Neutrophil (primary cell): ENCODE measurements around the gene MEGF6.

Experiments
- H3K27ac ChIP-seq: fragments of 200-600 bp; sonication (generic); 2 replicates; pipeline ENCODE4 v1.5.1; 2016; ENCODE audit warnings: mild to moderate bottlenecking, moderate library complexity
- H3K27me3 ChIP-seq: fragments of 200-600 bp; sonication (generic); 2 replicates; pipeline ENCODE4 v1.6.0; 2016; ENCODE audit warnings: mild to moderate bottlenecking
- H3K36me3 ChIP-seq: fragments of 200-600 bp; sonication (generic); 2 replicates; pipeline ENCODE4 v1.5.1; 2017
- H3K4me1 ChIP-seq, 2 experiments: fragments of 200-600 bp in 1 of 2; sonication (generic) in 1 of 2; 1 replicate in 1 of 2; 2 replicates in 1 of 2; pipeline versions ENCODE4 v1.5.1 to v1.6.1; 2013 to 2016; ENCODE audit warnings: low read depth in 1 of 2, low read length in 1 of 2, mild to moderate bottlenecking in 1 of 2, moderate library complexity in 1 of 2; ENCODE audit not compliant: control insufficient read depth in 1 of 2, insufficient read depth in 1 of 2
- H3K4me3 ChIP-seq, 2 experiments: fragments of 200-600 bp in 1 of 2; sonication (generic) in 1 of 2; 1 replicate in 1 of 2; 2 replicates in 1 of 2; pipeline ENCODE4 v1.5.1; 2013 to 2016; ENCODE audit warnings: low read depth in 1 of 2, low read length in 1 of 2, mild to moderate bottlenecking in 1 of 2, moderate library complexity in 1 of 2
- H3K9me3 ChIP-seq: fragments of 200-600 bp; sonication (generic); 2 replicates; pipeline ENCODE4 v1.5.1; 2016
- TF ChIP-seq, protein P1 (sequence below): fragments of 200-600 bp; sonication (generic); IDR thresholded peaks from 2 replicates; pipeline ENCODE4 v1.5.1; 2016; ENCODE audit warnings: antibody characterized with exemption

The MEGF6 gene

DNA sequence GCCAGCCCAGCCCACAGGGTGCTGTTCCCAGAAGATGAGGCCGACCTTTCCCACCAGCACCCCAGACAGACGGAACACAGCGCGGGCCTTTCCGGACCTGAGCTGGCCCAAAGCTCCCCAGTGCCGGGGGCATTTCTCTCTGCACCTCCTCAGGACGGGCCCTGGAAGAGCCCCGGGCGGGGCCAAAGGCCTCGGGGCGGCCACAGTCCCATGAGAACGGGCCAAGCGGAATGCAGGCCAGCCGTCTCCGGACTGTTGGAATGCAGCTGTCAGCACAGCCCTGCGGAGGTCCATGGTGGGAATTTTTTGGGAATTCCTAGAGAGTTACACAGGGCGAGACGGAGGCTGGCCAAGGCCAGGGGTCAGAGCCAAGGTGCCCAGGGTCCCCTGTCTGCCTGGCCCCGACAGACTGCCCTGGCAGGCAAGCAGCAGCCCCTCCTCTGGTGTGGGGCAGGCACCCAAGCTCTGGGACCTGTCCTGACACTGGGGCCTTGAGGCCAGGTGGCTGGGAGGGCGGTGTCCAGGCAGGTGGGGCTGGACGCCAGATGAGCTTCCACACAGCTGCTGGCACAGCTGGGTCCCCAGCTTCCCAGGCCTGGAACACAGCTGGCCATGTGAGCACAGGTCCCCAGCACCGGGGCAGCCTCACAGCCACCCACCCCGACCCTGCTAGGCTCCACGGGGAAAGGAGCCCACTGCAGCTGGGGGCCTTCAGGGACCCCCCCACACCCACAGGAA, 63.0 kb downstream of the MEGF6 start:
- Histone ChIP-seq H3K4me3 (no peak overlapping the region), H3K27ac (no peak overlapping the region)

DNA sequence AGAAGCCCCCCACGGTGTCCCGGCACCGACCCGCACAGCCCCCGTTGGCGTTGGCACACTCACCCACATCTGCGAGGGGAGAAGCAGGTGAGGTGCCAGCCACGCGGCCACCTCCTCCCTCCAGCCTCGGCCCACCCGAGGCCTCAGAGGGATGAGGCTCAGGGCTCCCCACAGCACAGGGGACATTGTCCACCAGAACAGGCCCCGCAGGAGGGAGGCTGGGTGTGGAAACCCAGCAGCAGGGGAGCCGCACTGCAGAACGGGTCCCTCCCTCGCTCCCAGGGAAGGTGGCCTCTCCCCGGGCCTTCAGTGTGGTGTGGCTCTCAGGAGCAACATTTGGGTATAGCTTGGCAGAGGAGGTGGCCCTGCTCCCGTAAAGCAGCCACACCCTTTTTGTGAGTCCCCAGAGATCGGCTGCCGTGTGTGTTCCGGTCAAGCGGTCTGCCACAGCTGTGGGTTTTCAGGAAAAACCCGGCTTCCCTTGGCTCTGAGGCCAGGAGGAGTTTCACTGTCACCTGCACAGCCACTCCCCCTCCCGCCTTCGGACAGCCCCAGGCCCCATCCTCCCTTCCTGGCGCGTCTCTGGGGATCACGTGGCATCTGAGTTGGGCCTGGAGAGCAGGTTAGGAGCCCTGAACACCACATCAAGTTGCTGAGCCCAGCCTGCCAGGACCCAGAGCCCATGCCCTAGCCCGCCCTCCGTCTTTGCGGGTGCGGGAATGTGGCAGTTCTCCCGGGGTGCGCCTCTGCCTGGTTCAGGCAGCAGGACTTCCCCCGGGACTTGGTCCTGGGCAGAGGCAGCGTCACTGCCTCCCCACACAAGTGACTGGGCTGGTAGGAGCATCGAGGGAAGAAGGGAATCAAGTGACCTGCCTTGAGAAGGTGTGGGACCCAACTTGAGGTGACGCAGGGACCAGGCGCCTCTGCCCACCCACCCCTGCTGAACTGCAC, 64.0 kb downstream of the MEGF6 start:
- H3K9me3 ChIP-seq = no peaks in the 10 kb centered on the region
- no peaks in the 10 kb centered on the region for H3K4me1 ChIP-seq
- H3K36me3 ChIP-seq = no peaks in the 10 kb centered on the region
- no peaks in the 10 kb centered on the region for H3K27me3 ChIP-seq
- TF ChIP-seq, protein P1, sequence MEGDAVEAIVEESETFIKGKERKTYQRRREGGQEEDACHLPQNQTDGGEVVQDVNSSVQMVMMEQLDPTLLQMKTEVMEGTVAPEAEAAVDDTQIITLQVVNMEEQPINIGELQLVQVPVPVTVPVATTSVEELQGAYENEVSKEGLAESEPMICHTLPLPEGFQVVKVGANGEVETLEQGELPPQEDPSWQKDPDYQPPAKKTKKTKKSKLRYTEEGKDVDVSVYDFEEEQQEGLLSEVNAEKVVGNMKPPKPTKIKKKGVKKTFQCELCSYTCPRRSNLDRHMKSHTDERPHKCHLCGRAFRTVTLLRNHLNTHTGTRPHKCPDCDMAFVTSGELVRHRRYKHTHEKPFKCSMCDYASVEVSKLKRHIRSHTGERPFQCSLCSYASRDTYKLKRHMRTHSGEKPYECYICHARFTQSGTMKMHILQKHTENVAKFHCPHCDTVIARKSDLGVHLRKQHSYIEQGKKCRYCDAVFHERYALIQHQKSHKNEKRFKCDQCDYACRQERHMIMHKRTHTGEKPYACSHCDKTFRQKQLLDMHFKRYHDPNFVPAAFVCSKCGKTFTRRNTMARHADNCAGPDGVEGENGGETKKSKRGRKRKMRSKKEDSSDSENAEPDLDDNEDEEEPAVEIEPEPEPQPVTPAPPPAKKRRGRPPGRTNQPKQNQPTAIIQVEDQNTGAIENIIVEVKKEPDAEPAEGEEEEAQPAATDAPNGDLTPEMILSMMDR = no peak
- no peak overlapping the region for H3K27ac ChIP-seq
- no peak overlapping the region for H3K4me3 ChIP-seq

More for the DNA sequence above, 63.0 kb downstream of the MEGF6 start:
- TF ChIP-seq, protein P1 = no peak
- Histone ChIP-seq H3K36me3 (no peaks in the 10 kb centered on the region), H3K27me3 (no peaks in the 10 kb centered on the region), H3K9me3 (no peaks in the 10 kb centered on the region), H3K4me1 (no peaks in the 10 kb centered on the region)

DNA sequence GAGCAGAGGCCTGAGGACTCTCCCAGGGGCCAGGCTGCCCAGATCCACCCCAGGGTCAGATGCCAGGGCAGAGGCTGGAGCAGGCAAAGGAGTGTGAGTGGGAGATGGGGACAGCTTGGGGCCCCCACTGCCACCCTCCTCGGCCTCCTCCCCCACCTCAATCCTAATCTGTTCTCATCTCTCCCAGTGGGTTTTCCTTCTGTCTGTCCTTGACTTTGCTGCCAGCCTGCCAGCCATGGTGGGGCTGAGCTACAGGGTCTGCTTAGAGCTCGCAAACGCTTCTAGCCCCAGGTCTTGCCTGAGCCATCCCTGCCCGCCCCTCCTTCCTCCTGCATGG, 65.3 kb downstream of the MEGF6 start:
- H3K27ac ChIP-seq = no peak overlapping the region
- TF ChIP-seq, protein P1 = no peak
- no peaks in the 10 kb centered on the region for H3K9me3 ChIP-seq
- H3K4me1 ChIP-seq = peaks cover 0 to 5% of the 10 kb centered on the region in 2 experiments
- no peaks in the 10 kb centered on the region for H3K27me3 ChIP-seq
- H3K4me3 ChIP-seq = no peak overlapping the region
- no peaks in the 10 kb centered on the region for H3K36me3 ChIP-seq

DNA sequence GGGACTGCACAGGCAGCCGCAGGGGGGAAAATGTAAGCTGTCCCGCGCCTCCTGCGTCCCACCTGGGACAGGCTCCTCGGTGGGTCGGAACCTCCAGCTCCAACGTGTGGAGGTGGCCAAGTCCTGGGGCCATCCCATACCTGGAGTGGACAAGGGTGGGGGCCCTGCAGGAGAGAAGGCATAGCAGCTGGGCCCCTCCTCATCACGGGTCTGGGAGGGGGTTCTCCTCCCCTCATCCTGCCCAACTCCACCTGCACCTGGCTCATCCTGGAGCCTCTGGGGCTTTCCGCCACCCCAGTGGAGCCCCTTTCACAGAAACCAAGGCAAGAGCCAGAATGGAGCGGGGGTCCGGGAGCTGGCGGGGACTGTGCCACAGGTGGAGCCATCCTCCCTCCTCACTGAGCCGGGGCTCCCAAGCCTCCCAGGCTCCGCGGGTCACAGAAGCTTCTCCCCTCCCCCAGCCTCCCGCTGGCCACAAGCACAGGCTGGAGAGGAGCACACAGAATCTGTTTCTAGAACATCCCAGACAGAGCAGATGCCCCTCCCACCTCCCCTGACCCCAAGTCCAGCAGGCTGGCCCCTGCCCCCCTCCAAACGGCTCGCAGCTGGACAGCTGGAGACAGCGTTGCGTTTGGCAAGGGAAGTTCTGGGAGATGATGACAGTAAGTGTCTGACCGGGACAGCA, 65.8 kb downstream of the MEGF6 start:
- Histone ChIP-seq H3K4me3 (no peak overlapping the region), H3K4me1 (peaks cover 0 to 7% of the 10 kb centered on the region in 2 experiments), H3K36me3 (no peaks in the 10 kb centered on the region)

More for the DNA sequence above, 65.8 kb downstream of the MEGF6 start:
- no peaks in the 10 kb centered on the region for H3K27me3 ChIP-seq
- TF ChIP-seq, protein P1 = no peak
- H3K9me3 ChIP-seq = no peaks in the 10 kb centered on the region
- no peak overlapping the region for H3K27ac ChIP-seq
